Midbrain (tissue), 1 donor: ENCODE data around the gene CACNA1C.

ENCODE experiments used
- DNase-seq: peaks from one replicate; lab custom pipeline; 2025; lab: John Stamatoyannopoulos, UW

Gene CACNA1C

GRCh38 chr12:2648406-2648805 is 595.6 kb downstream of the CACNA1C start:
- DNase-seq: no peak

DNA sequence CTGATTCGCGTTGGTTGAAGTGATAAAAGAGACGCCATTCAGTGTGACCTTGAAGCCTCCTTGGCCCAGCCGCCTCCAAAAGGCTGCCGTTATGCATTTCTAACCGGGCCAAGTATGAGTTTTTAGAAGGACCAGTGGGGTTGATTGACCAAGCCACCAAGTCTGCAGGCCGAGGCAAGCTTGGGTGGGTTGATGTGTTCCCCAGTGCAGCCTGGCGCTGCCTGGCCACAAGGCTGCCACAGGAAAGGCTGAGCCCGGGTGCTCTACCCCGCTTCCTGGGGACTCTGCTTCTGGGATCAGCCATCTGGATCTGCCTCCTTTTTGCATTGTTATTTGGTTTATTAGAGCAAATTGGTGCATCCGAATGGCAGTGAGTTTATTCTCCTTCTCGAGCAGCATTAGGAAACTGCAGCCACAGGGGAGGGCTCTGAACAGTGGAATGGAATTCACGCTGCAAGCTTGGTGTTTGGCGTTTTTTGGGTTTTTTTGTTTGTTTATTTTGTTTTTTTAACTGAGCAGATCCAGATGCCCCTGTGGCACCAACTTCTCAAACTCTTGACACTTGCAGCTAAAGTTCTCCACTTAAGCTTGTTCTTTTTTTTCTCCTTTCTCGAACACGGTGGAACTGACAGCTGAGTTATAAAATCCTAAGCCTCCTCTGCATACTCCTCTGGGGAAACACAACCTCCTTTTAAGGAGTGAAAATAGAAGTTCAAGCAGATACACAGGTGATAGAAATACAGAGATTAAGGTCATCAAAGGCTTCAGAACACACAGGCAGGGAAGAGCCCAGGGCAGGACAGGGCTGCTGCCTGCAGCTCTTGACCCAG is 596.6 kb downstream of the CACNA1C start:
- DNase-seq: no peak

DNA sequence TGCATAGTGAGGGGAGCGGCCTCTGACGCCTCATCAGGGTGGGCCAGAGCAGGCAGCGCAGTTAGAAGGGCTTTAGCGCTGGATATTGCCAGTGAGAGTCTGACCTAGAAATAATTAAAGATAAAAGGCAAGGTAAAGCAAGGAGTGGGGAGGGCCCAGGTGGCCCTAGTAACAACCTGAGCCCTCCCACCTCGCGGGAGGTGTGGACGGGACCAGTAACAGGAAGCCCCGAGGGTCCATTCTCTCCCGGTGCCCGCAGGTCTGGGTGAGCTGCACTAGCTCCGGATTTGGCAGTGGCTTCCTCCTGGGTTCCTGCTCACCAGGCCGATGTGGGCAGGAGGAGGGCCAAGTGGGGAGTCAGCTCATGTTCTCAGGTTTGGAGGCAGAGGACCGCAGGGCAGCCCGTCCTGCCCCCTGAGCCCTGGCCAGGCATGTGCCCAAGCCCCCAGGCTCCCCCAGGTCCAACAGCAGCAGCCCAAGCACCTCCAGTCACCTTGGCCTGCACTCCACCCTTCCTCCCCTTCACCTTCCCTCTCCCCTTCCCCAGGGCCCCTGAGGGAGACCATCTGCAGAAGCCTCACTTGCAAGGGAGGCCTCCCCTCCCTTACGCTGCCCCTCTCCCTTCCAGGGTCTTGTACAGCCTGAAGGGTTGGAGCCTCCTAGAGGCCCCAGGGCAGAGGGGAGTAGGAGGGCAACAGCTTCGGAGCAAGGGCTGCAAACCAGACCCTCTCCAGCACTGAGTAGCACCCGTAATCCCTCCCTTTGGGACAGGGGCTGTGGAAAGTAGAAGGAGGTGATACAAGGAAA is 597.7 kb downstream of the CACNA1C start:
- no peak for DNase-seq

DNA sequence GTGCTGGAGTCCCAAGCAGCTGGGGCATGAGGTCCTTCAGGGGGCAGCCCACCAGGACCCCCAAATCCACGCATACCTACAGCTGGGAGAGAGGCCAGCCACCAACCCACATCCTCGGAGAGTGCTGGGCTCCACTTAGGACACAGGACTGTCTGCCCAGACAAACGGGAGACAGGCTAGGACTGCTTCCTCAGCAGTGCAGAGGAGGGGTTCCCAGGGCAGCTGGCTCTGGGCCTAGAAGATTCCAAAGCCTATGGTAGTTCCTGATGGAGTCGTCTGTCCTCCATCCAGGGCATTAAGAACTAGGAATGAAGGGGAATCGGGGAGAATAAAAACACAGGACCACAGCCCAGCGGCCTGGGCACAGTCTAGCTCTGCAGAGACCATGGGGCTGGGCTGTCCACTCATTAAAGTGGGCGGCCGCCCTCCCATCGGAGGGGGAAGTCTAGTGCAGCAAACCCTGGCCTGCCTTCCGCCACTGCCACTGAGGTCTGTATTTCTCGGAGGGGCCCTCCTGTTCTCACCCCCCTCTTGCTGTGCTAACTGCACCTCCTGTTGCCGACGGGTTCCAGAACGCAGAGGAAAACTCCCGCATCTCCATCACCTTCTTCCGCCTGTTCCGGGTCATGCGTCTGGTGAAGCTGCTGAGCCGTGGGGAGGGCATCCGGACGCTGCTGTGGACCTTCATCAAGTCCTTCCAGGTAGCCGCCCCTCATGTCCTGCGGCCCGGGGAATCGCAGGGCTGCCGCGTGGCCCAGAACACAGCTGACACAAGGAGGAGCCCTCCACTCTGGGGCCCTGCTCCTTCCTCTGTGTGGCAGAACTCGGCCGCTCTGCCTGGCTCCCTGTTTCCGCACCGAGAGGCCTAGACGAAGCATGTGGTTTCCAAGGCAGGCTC is 598.5 kb downstream of the CACNA1C start:
- DNase-seq: no peak

DNA sequence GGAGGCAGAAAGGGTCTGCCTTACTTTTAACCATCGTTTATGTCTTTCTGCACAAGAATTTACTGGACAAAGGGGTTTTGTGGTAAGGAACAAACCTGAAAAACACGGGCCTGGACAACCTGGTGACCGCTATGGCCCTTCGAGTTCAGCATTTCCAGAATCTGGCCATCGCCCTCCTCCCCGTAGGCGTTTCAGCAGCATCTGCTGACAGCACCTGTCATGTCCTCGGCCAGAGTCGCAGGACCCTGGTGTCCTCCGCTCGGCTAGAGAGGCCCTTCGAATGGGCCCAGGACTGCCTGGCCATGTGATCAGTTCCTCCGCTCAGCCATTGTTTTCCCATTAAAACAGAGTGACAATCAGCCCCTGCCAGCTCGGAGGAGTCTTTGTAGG is 599.2 kb downstream of the CACNA1C start:
- DNase-seq: no peak

DNA sequence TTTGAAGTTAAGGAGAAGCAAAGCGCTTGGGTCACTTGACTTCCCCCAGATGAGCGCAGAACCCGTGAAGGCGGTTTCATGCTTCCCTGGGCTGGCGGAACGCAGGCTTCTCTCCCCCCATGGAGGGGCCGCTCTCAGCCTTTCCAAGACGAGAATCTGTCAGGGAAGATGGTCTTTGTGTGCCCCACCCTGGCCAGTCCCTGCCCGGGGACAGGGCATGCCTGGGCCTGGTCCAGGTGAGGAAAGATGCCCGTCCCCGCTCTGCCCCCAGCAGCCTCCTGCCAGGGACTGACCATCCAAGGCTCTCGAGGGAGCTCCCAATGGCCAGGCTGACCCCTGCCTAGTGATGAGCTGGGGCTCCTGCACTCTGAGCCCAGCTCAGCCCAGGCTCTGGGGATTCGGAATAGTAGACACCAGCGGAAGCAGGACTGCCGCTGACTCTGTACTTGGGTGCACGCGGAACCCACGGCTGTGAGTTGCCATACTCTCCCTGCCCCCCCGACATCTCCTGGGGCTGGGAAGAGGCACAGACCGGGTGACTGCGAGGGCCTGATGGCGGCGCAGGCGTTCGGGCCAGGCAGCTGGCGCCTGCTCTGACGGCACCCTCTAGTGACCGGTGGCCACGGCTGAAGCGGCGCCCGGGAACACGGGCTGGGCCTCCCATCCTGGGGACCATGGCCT is 599.8 kb downstream of the CACNA1C start:
- no peak for DNase-seq

- DNase-seq: no peak
Measured at GRCh38 chr12:2653461-2653965, 600.7 kb downstream of the CACNA1C start.

DNA sequence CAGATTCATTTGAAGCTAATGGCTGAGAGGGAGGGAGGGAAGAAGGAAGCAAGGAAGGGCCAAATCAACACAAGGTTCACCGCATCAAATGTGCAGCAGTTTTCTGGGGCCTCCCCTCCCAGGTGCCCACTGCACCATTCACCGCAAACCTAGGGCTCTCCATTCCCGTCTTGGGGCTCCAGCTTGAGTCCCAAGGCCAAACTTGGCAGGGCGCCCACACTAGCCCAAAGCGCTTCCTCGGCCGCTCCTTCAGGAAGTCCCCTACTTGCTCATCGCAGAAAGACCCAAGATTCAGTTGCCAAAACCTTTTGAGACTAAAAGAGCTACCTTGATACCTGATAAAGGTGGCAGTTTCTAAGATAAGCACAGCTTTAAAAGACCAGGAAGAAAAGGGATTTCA is 601.5 kb downstream of the CACNA1C start:
- DNase-seq: no peak

DNA sequence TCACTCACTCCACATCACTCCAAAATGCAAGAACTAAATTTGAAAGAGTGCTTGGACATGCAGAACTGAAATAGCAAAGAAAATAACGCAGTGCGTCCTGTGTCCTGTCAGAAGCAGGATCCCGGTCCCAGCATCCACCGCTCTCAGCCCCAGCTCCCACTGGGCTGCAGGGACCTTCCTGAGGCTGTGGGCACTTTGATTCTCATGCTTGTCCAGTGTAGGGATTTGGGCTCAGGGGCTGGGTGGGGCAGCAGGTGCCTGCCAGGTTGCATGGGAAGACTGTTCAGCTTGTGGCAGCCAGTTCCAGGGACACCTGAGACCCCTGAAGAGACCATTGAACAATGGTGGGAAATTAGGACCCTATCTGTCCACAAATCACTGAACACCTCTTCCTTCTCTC is 602.0 kb downstream of the CACNA1C start:
- no peak for DNase-seq

GRCh38 chr12:2662524-2662923 is 609.7 kb downstream of the CACNA1C start:
- DNase-seq: no peak

DNA sequence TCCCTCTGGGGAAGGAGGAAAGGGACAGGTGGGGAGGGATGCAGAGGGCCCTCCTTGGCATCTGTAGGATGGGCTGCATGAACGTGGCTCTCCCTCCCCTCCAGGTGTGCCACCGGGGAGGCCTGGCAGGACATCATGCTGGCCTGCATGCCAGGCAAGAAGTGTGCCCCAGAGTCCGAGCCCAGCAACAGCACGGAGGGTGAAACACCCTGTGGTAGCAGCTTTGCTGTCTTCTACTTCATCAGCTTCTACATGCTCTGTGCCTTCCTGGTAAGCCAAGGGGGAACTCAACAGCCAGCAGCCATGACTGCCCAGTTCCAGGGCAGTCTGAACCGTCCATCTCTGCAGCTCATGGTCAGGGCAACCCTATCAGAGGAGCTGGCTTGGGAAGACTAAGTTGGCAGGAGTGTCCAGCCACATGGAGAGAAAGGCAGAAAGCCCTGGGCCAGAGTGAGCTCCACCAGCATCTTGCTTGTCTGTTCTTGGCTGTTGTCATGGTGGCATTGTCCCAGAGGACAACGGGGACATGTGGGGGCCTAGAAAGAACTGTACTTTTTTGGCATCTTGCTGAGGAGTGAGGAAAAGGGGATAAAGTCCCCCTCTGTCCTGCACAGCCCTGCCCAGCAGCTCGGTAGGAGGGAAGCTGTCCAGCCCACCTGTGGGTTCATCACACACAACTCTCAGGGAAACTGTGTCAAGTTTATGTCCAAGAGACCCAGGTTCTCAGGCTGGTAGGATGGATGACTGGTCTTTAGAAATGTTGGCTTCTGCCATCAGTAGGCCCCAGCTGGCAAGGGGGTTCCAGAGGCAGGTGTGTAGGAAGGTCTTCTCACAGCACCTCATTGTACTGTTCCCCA is 612.2 kb downstream of the CACNA1C start:
- DNase-seq: no peak

DNA sequence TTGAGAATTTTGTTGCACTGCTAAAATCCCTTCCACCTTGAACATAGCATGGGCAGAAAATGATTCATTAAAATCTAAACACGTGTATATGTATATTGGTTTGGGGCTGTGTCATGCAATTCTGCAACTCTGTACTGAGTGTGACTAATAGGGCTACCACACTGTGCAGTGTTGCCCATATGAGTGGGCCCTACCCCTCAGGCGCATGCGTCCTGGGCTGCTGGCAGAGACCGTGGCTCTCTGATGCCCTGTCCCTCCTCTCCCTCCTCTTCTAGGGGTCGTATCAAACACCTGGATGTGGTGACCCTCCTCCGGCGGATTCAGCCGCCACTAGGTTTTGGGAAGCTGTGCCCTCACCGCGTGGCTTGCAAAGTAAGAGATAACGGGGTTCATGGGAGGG is 613.6 kb downstream of the CACNA1C start:
- no peak for DNase-seq

DNA sequence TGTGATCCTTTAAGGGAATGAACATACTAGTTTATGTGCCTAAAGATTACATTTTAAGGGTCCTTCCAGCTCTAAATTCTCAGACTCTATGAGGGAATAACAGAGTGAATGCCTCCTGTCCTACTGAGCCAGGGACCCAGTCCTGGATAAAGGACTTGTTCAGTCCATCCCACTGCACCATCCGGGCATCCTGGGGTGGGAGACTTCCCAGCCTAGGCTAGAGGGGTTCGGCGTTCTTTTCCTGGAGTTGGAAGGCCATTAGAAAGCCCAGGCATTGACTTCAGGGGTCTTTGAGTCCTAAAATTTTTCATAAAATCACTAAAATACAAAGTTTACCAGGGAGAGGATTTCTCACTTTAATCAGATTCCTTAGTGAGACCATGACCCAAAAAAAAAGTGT is 614.1 kb downstream of the CACNA1C start:
- no peak for DNase-seq

- no peak for DNase-seq
Measured at GRCh38 chr12:2667716-2668440, 615.1 kb downstream of the CACNA1C start.

DNA sequence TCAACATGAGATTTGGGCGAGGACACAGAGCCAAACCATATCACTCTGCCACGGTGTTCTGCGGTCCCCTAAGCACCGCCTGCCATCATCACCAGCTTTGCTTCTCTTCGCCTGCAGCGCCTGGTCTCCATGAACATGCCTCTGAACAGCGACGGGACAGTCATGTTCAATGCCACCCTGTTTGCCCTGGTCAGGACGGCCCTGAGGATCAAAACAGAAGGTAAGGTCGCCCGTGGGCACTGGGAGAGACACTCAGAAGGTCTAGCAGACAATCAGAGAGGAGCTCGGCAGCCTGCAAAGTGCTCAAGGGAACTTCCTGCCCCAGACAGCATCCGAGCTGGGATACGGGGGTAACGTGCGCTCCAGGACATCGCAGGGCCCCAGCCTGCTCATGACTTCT is 616.0 kb downstream of the CACNA1C start:
- DNase-seq: no peak

DNA sequence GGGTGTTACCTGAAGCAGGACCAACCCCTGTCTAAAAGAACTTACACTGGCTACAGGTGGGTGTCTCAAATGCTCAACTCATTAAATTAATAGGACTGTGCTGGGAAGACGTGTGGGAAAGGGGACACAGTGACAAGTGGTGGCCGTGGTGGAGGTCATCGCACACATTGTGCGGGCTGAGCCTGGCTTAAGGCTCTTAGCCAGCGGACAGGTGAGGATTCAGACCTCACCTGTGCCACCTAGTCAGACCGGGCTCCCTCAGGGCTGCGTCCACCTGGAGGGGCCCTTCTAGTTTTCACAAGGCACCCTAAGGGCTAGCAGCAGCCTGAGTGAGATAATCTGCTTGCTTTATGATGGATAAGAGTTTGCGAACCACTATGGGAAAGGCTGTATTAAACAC is 616.8 kb downstream of the CACNA1C start:
- DNase-seq: no peak

DNA sequence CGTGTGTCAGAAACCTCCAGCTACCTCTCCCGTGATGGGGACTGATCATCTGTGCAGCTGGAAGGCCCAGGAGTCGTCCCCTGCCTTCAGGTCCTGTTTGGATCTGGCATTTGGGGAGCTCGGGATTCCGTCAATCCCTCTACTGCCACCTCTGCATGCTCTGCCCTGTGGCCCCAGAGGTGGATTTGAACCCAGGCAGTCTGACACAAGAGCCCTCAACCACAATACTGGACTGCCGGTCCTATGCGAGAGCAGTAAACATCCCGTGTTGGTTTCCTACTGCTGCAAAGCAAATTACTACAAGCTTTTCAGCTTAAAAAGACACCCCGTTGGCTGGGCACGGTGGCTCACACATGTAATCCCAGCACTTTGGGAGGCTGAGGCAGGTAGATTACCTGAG is 620.1 kb downstream of the CACNA1C start:
- DNase-seq: no peak

- no peak for DNase-seq
Measured at GRCh38 chr12:2673966-2674810, 621.4 kb downstream of the CACNA1C start.

DNA sequence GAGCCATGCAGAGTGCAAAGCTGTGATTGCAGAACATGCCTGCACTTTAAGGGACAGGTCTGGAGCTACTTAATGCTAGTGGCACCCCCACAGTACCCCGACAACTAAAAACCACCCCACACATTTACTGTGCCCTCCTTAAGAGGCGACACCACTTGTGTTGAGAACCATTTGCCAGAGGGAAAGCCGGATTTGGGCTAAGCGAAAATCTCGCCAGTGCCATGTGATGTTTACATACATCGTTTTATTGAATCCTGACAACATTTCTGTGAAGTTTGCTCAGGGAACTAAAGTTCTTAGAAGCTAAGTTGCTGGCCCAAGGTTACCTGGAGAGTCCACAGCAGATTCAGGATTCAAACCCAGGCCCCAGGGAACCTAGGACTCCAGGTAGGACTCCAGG is 623.0 kb downstream of the CACNA1C start:
- no peak for DNase-seq
